ENCODE results near the gene MRGPRF.

MRGPRF gene, protein sequence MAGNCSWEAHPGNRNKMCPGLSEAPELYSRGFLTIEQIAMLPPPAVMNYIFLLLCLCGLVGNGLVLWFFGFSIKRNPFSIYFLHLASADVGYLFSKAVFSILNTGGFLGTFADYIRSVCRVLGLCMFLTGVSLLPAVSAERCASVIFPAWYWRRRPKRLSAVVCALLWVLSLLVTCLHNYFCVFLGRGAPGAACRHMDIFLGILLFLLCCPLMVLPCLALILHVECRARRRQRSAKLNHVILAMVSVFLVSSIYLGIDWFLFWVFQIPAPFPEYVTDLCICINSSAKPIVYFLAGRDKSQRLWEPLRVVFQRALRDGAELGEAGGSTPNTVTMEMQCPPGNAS

DNA sequence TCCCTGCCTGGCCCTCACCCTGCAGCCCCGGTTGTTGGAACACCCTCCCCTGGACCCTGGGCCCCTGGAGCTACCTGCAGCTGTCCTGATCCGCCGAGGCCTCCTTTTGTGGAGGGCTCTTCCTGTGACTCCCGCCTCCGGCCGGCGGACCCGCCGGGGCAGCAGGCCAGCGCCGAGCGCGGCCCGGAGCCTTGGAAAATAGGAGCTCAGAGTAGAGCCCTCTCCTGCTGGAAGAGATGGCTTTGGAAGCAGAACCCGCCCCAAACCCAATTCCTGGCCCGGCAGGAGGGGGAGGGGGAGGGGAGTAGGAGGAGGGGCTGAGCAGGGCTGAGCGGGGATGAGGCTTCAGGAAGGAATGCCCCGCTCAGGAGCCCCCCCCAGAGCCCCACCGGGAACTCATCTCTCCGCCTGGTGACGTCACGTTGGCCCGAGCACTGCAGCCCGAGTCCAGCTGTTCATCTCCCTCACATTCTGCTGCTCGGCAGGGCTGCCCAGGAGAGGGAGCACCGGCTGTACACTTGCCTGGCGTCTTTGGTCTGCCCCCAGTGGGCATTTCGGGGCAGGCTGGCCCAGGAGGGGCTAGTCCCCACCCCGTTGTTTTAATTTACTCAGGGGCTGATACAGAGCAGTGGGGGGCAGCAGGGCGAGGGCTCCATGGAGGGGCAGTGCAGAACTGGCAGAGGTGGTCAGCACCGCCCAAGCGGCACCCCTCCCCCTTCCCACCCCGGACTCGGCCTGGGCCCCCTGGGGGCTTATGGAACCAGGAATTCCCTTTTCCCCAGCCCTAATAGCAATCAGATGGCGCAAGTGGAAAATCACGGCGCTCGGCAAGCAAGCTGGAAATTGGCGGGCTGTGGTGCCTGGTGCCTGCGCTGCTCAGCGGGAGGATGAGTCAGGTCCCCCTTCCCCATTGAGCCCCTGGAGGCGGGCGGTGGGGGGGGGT, at the start of gene MRGPRF:
Gene MRGPRF, minus strand, starts transcription at position 238 of the 943 bp plus-strand sequence. CDS start 3,345 bp downstream, outside the sequence.
- DNase-seq = no peak

DNA sequence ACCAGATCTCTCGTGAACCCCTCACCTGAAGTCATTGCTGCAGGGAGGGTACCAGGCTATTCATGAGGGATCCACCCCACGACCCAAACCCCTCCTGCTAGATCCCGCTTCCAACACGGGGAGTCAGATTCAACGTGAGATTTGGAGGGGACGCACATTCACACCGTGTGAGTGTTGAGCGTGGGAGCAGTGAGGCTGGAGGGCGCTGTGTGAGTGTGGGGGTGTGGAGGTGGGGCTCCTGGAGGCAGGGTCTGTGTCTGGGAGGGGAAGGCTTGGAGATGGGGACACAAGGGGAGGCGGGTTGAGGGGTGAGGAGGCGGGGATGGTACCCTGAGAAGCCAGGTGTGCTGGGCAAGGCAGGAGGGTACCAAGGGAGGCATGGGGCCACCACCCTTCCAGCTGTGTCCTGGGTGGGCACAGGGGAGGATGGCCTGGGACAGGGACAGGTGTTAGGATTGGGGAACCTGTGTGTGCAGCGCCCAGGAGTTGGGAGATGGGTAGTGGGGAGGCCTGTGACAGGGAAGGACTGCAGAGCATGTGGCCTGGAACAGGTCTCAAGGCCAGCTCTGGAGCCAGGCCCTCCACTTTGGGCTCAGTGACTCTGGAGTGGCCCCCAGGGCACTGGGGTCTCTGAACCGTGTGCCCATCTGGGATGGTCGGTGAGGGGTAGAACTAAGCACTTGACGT, 49.3 kb upstream of the MRGPRF start:
- DNase-seq = no peak

DNA sequence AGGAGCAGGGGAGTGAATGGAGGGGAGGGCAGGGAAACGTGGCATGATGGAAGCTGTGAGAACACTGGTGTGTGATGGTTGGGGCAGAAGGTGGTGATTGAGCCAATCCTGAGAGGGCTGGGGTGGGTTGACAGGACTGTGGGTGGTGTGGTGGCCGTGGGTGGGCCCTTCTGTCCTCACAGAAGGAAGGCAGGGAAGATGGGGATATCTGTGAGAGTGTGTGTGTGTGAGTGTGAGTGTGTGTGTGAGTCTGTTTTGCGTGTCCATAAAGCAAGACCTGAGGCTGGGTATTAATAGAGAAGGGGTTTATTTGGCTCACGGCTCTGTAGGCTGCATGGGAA, 48.6 kb upstream of the MRGPRF start:
- no peak for DNase-seq

DNA sequence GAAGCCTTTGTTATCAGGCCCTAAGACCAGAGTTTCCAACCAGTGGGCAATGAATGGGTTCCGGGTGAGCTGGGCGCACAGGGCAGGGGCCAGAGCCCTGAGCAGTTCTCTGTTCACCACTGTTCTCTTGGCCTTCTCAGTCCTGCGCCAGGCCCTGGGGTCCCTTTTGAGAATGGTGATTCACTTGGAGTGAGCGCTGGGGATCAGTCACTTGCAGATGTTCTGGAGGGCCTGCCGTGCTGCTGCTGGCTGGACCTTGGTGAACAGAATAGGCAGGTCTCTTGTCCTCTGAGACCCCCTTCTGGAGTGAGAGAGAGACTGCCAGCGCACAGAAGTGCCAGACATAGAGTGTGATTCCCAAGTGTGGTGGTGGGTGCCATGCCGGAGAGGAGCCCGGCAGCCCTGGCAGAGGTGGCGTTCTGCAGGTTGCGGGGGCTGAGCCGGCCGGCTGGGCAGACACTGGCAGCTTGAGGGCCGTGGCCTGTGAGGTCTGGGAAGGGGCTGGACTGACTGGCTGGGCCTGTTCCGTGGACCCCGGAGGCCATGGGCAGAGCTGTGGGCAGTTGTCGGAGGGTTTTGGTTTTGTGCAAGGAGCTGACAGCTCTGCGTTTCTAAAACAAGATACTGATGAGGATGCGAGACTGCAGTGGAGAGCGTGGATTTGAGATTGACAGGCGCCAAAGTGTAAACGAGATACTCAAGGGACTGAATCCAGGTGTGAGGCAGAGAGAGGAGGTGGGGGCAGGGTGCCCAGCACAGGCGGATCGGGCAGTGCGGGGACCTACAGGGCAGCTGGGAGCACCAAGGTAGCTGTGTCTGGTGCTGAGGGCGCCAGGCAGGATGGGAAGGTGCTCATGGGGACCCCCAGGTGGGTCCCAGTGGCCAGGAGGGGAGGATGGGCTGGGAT, 48.0 kb upstream of the MRGPRF start:
- no peak for DNase-seq

DNA sequence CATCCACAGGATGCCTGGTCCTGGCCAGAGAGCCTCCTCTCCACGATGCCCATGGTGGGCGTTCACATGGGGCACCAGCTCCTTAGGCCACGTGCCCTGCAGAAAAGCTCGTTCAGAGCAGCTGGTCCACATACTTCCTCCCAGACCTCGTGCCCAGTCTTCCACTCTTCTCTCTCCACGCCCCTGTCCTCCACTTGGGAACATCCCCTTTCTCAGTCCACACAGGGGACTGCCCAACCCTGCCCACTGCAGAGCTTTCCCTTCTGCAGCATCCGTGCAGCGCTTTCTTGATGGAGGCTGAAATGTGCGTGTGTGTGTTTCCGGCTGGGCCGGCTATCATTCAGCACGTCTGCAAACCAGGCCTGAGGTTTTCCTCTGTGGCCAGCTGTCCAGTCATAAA, 46.9 kb upstream of the MRGPRF start:
- DNase-seq = no peak

DNA sequence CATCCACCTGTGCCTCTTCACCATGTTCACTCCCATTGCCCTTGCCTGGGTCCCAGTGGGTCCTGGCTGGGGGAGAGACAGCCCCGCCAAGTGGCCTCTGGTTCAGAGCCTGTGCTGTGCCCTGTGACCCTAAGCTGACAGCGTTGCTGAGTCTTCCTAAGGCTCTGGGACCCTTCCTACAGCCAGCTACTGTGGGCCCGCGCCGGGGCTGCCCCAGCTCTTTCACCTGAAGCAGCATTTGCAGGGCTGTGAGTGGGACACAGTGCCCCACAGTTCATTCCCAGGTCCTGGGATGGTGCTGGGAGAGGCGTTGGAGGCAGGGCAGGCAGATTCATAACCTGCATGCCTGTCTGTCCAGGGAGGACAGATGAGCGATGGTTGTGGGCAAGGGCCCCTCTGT, 46.4 kb upstream of the MRGPRF start:
- no peak for DNase-seq

DNA sequence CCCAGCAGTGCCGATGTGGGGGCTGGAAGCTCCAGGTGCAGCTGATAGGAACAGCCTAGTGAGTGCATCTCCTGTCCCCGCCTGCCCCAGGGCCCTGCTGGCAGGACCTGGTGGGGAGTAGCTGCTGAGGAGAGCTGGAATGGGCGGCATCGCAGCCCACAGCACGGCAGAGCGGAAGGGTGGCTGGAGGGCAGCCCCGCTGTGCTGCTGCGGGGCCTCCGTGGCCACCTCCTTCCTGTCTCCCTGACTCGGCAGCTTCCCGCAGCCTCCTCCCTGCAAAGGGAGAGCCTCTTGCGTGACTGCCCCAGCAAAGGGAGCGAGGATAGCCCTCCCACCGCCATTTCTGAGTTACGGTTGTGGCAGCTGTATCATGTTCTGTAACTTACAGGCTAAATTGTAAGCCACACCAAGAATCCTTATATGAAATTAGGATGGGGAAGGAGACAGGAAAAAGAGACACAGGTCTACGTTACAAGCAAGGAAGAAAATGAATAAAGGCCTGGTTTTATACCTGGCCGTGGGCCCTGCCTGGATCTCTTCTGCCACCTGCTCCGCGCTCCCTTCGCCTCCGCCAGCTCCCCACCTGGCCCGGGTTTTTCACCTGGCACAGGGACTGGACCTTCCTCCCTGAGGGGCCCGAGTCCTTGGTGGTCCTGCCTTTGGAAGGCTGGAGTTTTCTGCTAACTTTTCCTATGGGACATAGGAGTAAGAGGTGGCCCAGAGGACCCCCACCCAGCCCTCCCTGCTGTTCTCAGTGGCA, 45.6 kb upstream of the MRGPRF start:
- no peak for DNase-seq

DNA sequence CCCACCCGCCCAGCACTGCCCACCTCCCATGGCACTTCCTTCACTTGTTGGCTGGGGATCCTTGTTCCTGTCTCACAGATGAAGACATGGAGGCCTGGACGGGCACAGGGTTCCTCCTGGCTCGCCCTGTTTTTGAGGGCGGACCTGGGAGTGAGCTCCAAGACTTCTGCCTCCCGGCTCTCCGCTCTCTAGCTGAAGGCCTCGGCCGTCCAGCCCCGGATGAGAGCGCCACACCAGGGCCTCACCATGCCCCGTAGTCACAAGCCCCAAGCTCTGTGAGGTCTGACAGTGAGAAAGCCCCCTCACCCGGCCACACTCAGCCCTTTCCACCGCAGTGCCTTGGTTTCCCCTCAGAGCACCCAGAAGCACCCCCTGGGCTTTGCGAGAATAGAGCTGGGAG, 44.8 kb upstream of the MRGPRF start:
- no peak for DNase-seq

DNA sequence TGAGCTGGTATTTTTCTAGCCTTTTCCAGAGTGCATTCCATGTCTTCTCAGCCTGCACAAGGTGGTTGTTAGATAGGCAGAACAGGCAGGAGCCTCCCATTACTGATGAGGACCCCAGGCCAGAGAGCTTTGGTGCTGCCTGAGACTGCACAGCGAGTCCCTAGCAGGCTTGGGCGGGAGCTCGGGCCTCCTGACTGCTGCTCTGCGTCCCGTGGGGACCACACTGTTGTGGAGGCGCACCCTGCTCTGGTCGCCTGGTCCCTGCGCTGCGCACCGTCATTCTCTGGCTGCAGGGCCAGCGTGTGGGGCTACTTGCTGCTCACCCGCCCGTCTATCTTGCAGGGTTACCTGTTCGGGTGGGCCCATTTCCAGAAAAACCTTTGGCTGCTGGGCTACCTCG, 44.2 kb upstream of the MRGPRF start:
- DNase-seq = no peak

DNA sequence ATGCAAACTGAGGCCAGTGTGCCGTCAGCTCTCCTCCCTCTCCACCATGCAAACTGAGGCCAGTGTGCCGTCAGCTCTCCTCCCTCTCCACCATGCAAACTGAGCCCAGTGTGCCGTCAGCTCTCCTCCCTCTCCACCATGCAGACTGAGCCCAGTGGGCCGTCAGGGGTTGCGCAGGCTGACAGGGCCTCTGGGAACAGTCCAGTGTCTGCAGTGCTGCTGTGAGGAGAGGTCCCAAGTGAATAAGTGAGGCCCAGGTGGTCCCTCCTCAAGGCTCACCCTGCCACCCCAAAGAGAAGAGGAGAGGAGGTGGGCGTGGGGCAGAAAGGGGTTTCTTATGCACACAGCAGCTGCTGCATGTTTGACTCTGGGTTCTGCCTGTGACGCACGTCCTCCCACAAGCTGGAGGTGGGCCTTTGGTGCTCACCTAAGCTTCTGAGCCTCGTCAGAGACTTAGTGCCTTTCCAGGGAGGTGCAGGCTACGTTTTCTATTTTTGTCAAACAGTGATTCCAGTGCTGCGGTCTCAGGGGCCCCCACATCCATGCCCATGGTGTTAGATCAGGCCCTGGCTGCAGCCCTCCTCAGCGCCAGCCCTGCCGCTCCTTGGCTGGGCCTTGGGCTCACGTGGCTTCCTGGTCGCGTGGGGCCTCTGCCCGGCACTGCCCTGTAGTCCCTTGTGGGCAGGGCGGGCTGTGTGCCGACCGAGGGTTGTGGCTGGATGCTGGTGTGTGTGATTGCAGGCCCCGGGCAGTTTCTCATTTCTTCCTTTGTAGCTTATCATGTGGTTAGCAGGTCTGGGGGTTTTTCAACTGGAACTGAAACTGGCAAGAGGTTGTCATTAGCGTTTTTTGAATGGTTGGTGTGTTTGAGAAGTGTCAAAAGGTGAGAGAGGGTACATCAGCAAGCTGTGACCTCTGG, 42.8 kb upstream of the MRGPRF start:
- DNase-seq = peak; percentile 11 to 68

DNA sequence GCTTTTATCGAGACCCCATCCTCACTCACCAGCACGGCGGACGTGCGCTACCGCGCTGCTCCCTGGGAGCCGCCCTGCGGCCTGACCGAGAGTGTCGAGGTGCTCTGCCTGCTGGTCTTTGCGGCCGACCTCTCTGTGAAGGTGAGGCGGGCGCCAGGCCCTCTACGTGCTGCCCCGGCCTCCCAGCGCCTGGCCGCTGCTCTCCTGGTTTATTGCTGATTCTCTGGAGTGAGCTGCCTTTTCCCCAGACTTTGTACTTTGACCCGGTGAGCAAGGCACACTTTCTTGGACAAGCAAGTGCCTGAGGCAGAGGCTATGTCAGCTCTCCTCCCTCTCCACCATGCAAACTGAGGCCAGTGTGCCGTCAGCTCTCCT, 42.2 kb upstream of the MRGPRF start:
- no peak for DNase-seq

DNA sequence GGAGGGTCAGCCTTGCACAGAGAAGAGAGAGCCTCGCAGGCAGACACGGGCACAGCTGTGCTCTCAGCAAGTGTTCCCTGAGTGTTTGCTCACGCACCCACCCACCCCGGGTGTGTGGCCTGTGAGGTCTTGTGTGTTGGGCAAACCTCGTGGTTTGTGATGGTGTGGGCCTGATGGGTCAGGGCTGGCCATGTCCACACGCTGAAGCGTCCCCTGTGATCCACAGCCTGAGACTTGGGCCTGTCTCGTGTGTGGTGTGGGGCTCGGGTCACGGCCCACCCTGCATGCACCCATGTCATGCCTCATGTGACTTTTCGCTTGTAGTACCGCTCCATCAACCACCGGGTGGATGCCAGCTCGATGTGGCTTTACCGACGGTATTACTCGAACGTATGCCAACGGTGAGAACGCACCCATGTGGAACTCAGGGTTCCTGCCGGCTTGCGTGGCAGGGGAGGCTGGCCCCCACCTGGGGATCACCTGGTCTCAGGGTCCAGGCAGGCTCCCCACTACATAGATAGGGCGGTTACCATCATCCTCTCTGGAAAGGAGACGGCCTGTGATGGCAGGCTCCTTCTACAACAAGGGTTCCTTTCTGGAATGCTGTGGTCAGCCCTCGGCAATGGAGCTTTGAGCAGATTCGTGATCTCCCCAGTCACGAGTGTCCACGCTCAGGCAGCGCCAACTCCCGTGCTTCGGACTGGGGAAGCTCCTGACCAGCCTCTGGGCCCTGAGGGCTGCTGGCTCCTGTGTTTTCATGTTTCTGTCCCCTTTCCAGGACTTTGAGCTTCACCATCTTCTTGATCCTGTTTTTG, 41.6 kb upstream of the MRGPRF start:
- DNase-seq = no peak

DNA sequence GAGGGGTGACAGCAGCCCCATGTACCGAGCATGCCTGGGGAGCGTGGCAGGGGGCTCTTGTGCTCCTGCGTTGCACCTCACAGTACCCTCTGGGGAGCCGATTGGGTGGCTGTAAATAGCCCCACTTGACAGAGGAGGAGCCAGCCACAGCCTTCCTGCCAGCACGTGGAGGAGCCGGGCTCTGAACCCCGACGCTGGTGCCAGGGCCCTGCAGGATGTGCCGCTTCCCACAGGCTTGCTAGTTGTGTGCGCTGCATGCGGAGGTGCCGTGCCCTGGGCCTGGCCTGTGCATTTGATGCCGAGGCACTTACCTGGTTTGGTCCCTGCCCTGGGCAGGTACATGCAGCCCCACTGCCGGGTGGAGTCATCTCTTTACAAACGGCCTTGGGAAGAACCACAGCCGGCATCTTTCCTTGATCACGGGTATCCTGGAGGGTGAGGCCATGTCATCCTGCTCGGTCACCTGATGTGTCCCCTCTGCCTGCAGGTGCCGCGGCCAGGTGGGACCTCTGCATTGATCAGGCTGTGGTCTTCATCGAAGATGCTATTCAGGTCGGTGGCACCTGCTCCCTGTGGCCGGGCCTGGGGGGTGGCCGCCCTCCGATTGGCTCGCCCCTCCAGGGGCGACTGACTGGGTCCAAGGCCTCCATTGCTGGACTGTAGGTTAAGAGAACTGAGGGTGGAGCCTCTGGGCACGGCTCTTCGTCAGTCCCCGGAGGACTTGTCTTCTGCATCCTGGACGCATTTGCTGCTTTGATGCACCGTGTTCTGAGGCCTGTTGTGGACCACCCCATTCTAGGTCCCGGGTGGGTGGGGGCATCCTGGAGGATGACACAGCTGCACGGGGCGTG, 40.7 kb upstream of the MRGPRF start:
- no peak for DNase-seq

DNA sequence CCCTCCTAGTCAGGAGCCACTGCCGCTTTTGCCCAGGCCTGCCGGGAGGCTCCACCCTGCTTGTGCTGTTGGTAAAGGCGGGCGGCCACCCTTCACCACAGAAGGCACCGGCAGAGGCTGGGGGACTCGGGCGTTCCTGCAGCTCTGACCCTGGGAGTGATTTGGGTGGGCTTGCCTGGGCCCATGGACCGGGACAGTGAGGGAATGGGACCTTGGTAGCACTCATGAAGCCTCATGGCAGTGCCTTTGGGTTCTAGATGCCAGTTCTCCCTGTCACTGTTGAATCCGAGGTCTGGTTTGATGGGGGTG, 40.1 kb upstream of the MRGPRF start:
- DNase-seq = no peak

DNA sequence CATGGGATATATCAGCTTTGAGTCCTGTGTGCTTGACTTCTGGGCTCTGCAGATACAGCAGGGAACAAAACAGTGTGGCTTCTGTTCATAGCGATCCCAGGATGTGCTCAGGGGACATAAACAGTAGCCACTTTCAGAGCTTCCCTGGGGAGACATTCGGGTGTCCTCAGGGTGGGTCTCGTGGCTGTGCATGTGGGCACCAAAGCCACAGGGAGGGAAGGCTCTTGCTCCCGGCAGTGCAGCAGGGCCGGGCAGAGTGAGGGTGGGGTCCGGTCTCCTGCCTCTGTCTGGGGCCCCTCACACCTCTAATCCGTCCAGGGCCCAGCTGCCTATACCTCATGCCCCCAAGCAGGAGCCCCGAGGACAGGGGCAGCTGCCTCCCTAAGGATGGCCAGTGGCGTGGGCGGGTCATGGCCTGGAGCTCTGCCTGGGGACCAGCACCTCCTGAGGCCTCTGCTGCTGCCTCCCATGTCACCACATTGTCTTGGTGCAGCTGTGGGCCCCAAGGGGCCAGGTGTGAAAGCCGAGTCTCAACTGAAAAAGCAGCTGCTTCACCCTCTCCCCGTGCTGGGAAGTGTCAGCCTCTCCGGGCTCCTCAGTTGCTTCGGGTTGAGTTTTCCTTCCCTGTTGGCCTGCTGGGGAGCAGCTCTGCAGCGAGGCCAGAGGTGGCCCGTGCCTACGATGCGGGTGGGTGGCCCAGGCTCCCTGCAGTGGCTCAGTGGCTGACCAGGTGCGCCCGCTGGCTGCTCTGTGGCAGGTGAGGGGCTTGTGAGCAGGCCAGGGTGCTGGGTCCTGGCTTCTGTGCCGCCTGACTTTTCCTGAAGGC, 39.5 kb upstream of the MRGPRF start:
- DNase-seq = no peak

DNA sequence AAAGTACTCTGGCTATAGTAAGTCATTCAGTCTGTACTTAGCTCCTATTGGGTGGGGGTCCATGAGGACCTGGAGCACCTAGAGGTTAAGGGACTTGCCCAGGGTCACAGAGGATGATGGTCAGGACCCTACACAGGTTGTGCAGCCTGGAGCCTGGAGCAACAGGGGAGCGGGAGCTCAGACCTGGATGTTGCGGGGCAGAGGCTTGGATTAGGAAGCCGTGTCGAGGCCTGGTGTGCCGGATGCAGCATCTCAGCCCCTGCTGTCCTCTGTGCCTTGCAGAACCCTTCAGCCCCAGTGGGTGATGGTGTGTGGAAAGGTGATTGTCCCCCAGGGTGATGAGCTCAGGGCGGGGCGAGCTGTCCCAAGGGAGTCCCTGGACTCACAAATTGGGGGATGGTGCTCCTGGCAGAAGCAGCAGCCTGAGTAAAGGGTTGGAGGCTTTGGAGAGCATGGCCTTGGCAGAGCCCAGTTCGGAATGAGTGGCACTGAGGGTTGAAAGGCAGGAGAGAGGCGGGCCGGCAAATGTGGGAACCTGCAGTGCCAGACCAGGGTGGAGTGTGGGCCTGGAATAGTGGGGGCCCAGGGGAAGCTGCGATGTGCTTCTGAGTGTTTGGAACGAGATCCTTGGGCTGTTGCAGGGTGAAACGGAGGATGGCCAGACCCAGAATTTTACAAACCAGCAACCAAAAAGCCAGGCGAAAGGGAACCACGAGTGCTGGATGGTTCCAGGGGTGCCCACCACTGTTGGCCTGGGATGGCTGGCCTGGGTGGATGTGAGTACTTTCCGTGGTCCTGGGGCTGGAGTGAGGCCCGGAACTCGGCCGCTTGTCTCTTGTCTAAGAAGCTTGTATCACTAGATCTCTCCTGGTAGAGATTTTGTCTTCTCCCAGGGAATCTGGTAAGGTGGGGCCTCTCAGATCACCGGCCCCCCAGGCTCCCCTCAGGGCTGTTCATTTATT, 38.6 kb upstream of the MRGPRF start:
- DNase-seq = no peak
